Effector memory CD4-positive, alpha-beta T cell (primary cell): ENCODE results near the gene ACO2.
A peak's percentile ranks its signal among the peaks of the same experiment; 100 is the strongest.

Source experiments
- DNase-seq, 3 donors: peaks; one replicate each; pipeline ENCODE4 v3.0.0-alpha.2; 2020
- H3K27ac ChIP-seq: 2 replicates; pipeline ENCODE4 v1.7.0; 2013; ENCODE audit warnings: mild to moderate bottlenecking, low read length, moderate library complexity; ENCODE audit not compliant: insufficient read depth, poor library complexity, severe bottlenecking
- H3K27me3 ChIP-seq: replicated peaks from 2 replicates; pipeline ENCODE4 v1.7.0; 2013; ENCODE audit warnings: mild to moderate bottlenecking, low read length; ENCODE audit not compliant: insufficient read depth, control insufficient read depth, poor library complexity, severe bottlenecking
- H3K36me3 ChIP-seq: 2 replicates; pipeline ENCODE4 v1.7.0; 2013; ENCODE audit warnings: mild to moderate bottlenecking, low read length, moderate library complexity; ENCODE audit not compliant: control insufficient read depth, insufficient read depth
- H3K4me1 ChIP-seq: 2 replicates; pipeline ENCODE4 v1.7.0; 2013; ENCODE audit warnings: low read length, mild to moderate bottlenecking; ENCODE audit not compliant: control insufficient read depth, insufficient read depth, poor library complexity, severe bottlenecking
- H3K4me3 ChIP-seq: 2 replicates; pipeline ENCODE4 v1.7.0; 2013; ENCODE audit warnings: low read length, low read depth, mild to moderate bottlenecking; ENCODE audit not compliant: insufficient read depth, poor library complexity, severe bottlenecking
- H3K9me3 ChIP-seq: 2 replicates; pipeline ENCODE4 v1.7.0; 2013; ENCODE audit warnings: mild to moderate bottlenecking, low read length, moderate library complexity; ENCODE audit not compliant: control insufficient read depth

The ACO2 gene

GRCh38 chr22:41528938-41529561 lies 60.1 kb downstream of the ACO2 start:
- Histone ChIP-seq H3K27me3 (no peaks in the 10 kb centered on the region), H3K4me3 (no peak overlapping the region), H3K27ac (peak overlapping the region; percentile 13), H3K4me1 (peaks cover 13% of the 10 kb centered on the region), H3K36me3 (peaks cover 71% of the 10 kb centered on the region), H3K9me3 (no peaks in the 10 kb centered on the region)
- no peak for DNase-seq

- no peak overlapping the region for H3K4me3 ChIP-seq
- no peaks in the 10 kb centered on the region for H3K4me1 ChIP-seq
- no peaks in the 10 kb centered on the region for H3K27me3 ChIP-seq
- no peaks in the 10 kb centered on the region for H3K9me3 ChIP-seq
- peaks cover 67% of the 10 kb centered on the region for H3K36me3 ChIP-seq
- no peak for DNase-seq
- no peak overlapping the region for H3K27ac ChIP-seq
Measured at GRCh38 chr22:41530890-41531714, 62.2 kb downstream of the ACO2 start.

GRCh38 chr22:41531715-41532477 lies 63.0 kb downstream of the ACO2 start:
- Histone ChIP-seq H3K4me1 (no peaks in the 10 kb centered on the region), H3K36me3 (peaks cover 60% of the 10 kb centered on the region), H3K4me3 (no peak overlapping the region), H3K27ac (no peak overlapping the region), H3K9me3 (no peaks in the 10 kb centered on the region), H3K27me3 (no peaks in the 10 kb centered on the region)
- DNase-seq: no peak

GRCh38 chr22:41532908-41533825 lies 64.2 kb downstream of the ACO2 start:
- Histone ChIP-seq H3K9me3 (no peaks in the 10 kb centered on the region), H3K27me3 (no peaks in the 10 kb centered on the region), H3K4me1 (no peaks in the 10 kb centered on the region), H3K36me3 (peaks cover 47% of the 10 kb centered on the region), H3K27ac (no peak overlapping the region), H3K4me3 (no peak overlapping the region)
- peak; percentile 39 to 56 (median 42) for DNase-seq

- Histone ChIP-seq H3K27ac (no peak overlapping the region), H3K9me3 (no peaks in the 10 kb centered on the region), H3K4me3 (no peak overlapping the region), H3K27me3 (no peaks in the 10 kb centered on the region), H3K36me3 (peaks cover 36% of the 10 kb centered on the region), H3K4me1 (no peaks in the 10 kb centered on the region)
- DNase-seq: no peak
Measured at GRCh38 chr22:41534219-41534618, 65.3 kb downstream of the ACO2 start.

GRCh38 chr22:41535244-41535643 lies 66.3 kb downstream of the ACO2 start:
- Histone ChIP-seq H3K27ac (no peak overlapping the region), H3K36me3 (peaks cover 37% of the 10 kb centered on the region), H3K4me1 (no peaks in the 10 kb centered on the region)

GRCh38 chr22:41537203-41537602 lies 68.3 kb downstream of the ACO2 start:
- no peak overlapping the region for H3K4me3 ChIP-seq
- H3K9me3 ChIP-seq: no peaks in the 10 kb centered on the region
- H3K4me1 ChIP-seq: no peaks in the 10 kb centered on the region
- H3K27ac ChIP-seq: no peak overlapping the region
- no peaks in the 10 kb centered on the region for H3K27me3 ChIP-seq
- no peak for DNase-seq
- H3K36me3 ChIP-seq: peaks cover 19% of the 10 kb centered on the region

More at GRCh38 chr22:41535244-41535643, 66.3 kb downstream of the ACO2 start:
- no peaks in the 10 kb centered on the region for H3K9me3 ChIP-seq
- H3K4me3 ChIP-seq: no peak overlapping the region
- no peaks in the 10 kb centered on the region for H3K27me3 ChIP-seq
- no peak for DNase-seq

GRCh38 chr22:41538583-41538982 lies 69.7 kb downstream of the ACO2 start:
- Histone ChIP-seq H3K9me3 (no peaks in the 10 kb centered on the region), H3K27me3 (no peaks in the 10 kb centered on the region), H3K4me3 (no peak overlapping the region), H3K27ac (no peak overlapping the region), H3K4me1 (peaks cover 5% of the 10 kb centered on the region), H3K36me3 (peaks cover 14% of the 10 kb centered on the region)
- DNase-seq: no peak

GRCh38 chr22:41539146-41540005 lies 70.5 kb downstream of the ACO2 start:
- H3K4me1 ChIP-seq: peaks cover 5% of the 10 kb centered on the region
- DNase-seq: no peak
- H3K9me3 ChIP-seq: no peaks in the 10 kb centered on the region
- peaks cover 10% of the 10 kb centered on the region for H3K36me3 ChIP-seq
- no peak overlapping the region for H3K27ac ChIP-seq
- H3K4me3 ChIP-seq: no peak overlapping the region
- no peaks in the 10 kb centered on the region for H3K27me3 ChIP-seq
